ENCODE results near the gene ACBD6. TPM values are rescaled to one million over a fixed set of nuclear protein-coding genes. Genes with fewer than 3 reads are reported as not detected.

ACBD6 gene
- total and polyA plus RNA-seq, 2 donors (not counting 1 experiment from before 2014, with no cell fraction given): 52.9 to 80.9 TPM

DNA sequence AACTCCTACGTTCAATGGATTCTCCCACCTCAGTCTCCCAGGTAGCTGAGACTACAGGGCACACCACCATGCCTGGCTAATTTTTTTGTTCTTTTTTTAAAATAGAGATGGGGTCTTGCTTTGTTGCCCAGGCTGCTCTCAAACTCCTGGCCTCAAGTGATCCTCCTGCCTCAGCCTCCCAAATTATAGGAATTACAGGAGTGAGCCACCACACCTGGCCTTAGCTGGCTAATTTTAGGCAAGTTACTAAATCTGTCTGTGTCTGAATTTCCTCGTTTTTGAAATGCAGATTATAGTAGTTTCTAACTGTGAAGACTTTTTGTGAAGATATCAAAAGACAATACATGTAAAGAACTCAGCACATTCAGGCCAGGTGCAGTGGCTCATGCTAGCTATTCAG lies 13.7 kb downstream of the ACBD6 start:
- no peak overlapping the region for H3K4me3 Mint-ChIP-seq
- peaks cover 7% of the 10 kb centered on the region for H3K79me2 ChIP-seq (ENCODE audit: control insufficient read depth, insufficient read depth, low read length)
- ATAC-seq (ENCODE audit: low read depth) (no peak), DNase-seq (no peak)
- H3K27me3 Mint-ChIP-seq: no peaks in the 10 kb centered on the region
- H3K4me2 ChIP-seq (replicated peaks; ENCODE audit: low read depth, low read length, poor library complexity, severe bottlenecking): no peak overlapping the region
- no peak overlapping the region for H3K4me3 ChIP-seq (ENCODE audit: control extremely low read depth in 1 of 5, extremely low read depth in 1 of 5, insufficient read depth in 1 of 5, low read depth in 2 of 5, low read length in 4 of 5)
- intact Hi-C loops (cut with micrococcal nuclease): no loop called here
- no peaks in the 10 kb centered on the region for H3K9me3 Mint-ChIP-seq (ENCODE audit: insufficient read depth)
- no peak overlapping the region for H3K27ac ChIP-seq (ENCODE audit: low read length in 2 of 2)
- H3K27ac Mint-ChIP-seq: no peak overlapping the region
- H2AFZ ChIP-seq (ENCODE audit: insufficient read depth, low read depth, low read length, poor library complexity, severe bottlenecking): no peak overlapping the region
- H3K9me3 ChIP-seq (ENCODE audit: control extremely low read depth in 1 of 3, control insufficient read depth in 2 of 3, insufficient read depth in 1 of 3, low read length in 2 of 3): no peaks in the 10 kb centered on the region
- peaks cover 7% of the 10 kb centered on the region for H4K20me1 ChIP-seq (ENCODE audit: control insufficient read depth, insufficient read depth, low read length, poor library complexity, severe bottlenecking)
- ChIA-PET CTCF (interaction anchor here (1.0 to 1.5 kb wide), 5 partner anchors 9 to 602 kb away, joined by 3 to 8 read pairs (median 5); partner anchors contain the start of gene ACBD6), POLR2A (no interaction called here)
- H3K36me3 ChIP-seq (replicated peaks in 1 of 2; ENCODE audit: control extremely low read depth in 1 of 2, control insufficient read depth in 1 of 2, extremely low read depth in 1 of 2, insufficient read depth in 2 of 2, low read length in 1 of 2): peaks cover 0 to 19% of the 10 kb centered on the region in 2 experiments
- H3K4me1 ChIP-seq (ENCODE audit: control insufficient read depth in 2 of 2, insufficient read depth in 2 of 2, low read length in 2 of 2): no peaks in the 10 kb centered on the region
- TF ChIP-seq CTCF (IDR thresholded peaks at IDR 0.05) (no peak), EZH2 (IDR thresholded peaks at IDR 0.05; ENCODE audit: borderline replicate concordance, insufficient read depth, low read depth, low read length, poor library complexity, severe bottlenecking) (no peak)
- 100% methylated on average over 1 of the region's 2 CpGs for WGBS (ENCODE audit: insufficient coverage)
- no peaks in the 10 kb centered on the region for H3K27me3 ChIP-seq (replicated peaks in 1 of 4; ENCODE audit: control extremely low read depth in 1 of 4, control insufficient read depth in 3 of 4, insufficient read depth in 4 of 4, low read length in 3 of 4)
- H3K9ac ChIP-seq (ENCODE audit: low read length): no peak overlapping the region
- no peaks in the 10 kb centered on the region for H3K4me1 Mint-ChIP-seq

DNA sequence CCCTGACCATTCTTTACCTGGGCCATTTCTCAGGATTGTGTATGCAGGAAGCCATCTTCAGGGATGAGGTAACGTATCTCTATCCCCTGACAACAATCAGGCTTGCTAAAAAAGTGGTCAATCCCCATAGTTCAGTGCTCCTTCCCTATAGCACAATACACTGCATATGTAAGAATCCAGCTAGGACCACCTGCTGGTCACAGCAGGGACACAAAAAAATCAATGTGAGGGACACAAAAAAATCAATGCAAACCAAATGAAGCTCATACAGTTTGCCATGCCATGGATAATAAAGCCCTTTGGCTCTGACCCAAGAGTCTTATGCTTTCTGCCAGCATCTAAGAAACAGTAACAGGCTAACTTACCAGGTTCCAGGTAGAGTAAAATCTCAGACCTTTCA lies 16.3 kb downstream of the ACBD6 start:
- Histone ChIP-seq H3K36me3 (replicated peaks in 1 of 2; ENCODE audit: control extremely low read depth in 1 of 2, control insufficient read depth in 1 of 2, extremely low read depth in 1 of 2, insufficient read depth in 2 of 2, low read length in 1 of 2) (peaks cover 0 to 14% of the 10 kb centered on the region in 2 experiments), H3K79me2 (ENCODE audit: control insufficient read depth, insufficient read depth, low read length) (no peaks in the 10 kb centered on the region), H4K20me1 (ENCODE audit: control insufficient read depth, insufficient read depth, low read length, poor library complexity, severe bottlenecking) (peaks cover 7% of the 10 kb centered on the region), H3K4me1 (ENCODE audit: control insufficient read depth in 2 of 2, insufficient read depth in 2 of 2, low read length in 2 of 2) (peaks cover 2 to 4% of the 10 kb centered on the region in 2 donors), H3K9me3 (ENCODE audit: control extremely low read depth in 1 of 3, control insufficient read depth in 2 of 3, insufficient read depth in 1 of 3, low read length in 2 of 3) (no peaks in the 10 kb centered on the region), H2AFZ (ENCODE audit: insufficient read depth, low read depth, low read length, poor library complexity, severe bottlenecking) (no peak overlapping the region), H3K27me3 (replicated peaks in 1 of 4; ENCODE audit: control extremely low read depth in 1 of 4, control insufficient read depth in 3 of 4, insufficient read depth in 4 of 4, low read length in 3 of 4) (no peaks in the 10 kb centered on the region), H3K9ac (ENCODE audit: low read length) (no peak overlapping the region), H3K27ac (ENCODE audit: low read length in 2 of 2) (no peak overlapping the region), H3K4me3 (ENCODE audit: control extremely low read depth in 1 of 5, extremely low read depth in 1 of 5, insufficient read depth in 1 of 5, low read depth in 2 of 5, low read length in 4 of 5) (no peak overlapping the region), H3K4me2 (replicated peaks; ENCODE audit: low read depth, low read length, poor library complexity, severe bottlenecking) (no peak overlapping the region)
- no peaks in the 10 kb centered on the region for H3K27me3 Mint-ChIP-seq
- WGBS (ENCODE audit: insufficient coverage): 100% methylated on average over 1 of the region's 1 CpG
- no peak overlapping the region for H3K4me3 Mint-ChIP-seq
- CTCF ChIA-PET: interaction anchor here (1.3 to 1.4 kb wide), 2 partner anchors 15 to 234 kb away, joined by 3 to 4 read pairs; no protein-coding TSS in a partner anchor
- POLR2A ChIA-PET: no interaction called here
- ATAC-seq (ENCODE audit: low read depth) (no peak), DNase-seq (no peak)
- no peak overlapping the region for H3K27ac Mint-ChIP-seq
- peaks cover 8% of the 10 kb centered on the region for H3K4me1 Mint-ChIP-seq
- H3K9me3 Mint-ChIP-seq (ENCODE audit: insufficient read depth): no peaks in the 10 kb centered on the region
- TF ChIP-seq EZH2 (IDR thresholded peaks at IDR 0.05; ENCODE audit: borderline replicate concordance, insufficient read depth, low read depth, low read length, poor library complexity, severe bottlenecking) (no peak), CTCF (IDR thresholded peaks at IDR 0.05) (no peak)
- intact Hi-C loops (cut with micrococcal nuclease): no loop called here

Data from B cell (primary cell).